ENCODE results near the gene SUCLG2.

SUCLG2 gene

DNA sequence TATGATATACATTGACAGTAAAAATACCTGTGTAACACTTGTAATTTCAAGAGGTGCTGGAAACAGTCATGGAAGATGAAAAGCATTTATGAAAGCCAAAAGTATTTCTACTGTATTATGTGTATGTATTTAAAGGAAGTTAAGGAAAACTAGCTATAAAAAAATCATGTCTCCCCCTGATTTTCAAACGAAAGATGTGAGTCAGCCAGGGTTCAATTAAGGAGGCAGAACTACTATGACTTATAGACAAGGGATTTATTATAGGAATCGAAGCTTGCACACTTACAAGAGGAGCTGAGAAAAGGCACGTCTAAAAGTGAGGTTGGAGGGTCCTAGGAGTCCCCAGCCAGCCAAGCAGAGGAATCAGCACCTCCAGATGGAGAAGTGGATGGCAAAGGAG is 119.4 kb downstream of the SUCLG2 start:
- TF ChIP-seq, protein P1, sequence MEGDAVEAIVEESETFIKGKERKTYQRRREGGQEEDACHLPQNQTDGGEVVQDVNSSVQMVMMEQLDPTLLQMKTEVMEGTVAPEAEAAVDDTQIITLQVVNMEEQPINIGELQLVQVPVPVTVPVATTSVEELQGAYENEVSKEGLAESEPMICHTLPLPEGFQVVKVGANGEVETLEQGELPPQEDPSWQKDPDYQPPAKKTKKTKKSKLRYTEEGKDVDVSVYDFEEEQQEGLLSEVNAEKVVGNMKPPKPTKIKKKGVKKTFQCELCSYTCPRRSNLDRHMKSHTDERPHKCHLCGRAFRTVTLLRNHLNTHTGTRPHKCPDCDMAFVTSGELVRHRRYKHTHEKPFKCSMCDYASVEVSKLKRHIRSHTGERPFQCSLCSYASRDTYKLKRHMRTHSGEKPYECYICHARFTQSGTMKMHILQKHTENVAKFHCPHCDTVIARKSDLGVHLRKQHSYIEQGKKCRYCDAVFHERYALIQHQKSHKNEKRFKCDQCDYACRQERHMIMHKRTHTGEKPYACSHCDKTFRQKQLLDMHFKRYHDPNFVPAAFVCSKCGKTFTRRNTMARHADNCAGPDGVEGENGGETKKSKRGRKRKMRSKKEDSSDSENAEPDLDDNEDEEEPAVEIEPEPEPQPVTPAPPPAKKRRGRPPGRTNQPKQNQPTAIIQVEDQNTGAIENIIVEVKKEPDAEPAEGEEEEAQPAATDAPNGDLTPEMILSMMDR (IDR thresholded peaks at IDR 0.05; ENCODE audit: low read depth, low read length), result no peak
- DNase-seq, result no peak

DNA sequence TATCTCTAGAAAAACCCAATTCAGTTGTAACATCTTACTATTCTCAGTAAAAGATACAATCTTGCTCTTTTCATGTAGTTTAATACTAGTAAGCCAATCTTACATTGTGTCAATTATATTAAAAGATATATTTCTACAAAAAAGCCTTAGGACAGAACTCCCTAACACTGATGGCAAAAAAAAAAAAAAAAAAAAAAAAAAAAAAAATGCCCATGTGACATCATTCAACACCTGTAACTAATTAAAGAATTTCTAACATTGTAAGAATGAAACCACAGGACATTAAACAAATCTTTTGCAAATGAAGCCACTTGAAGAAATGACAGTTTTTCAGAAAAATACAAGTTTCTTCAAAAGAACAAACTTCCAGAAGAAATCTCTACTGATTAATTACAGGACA is 119.8 kb downstream of the SUCLG2 start:
- TF ChIP-seq, protein P1 (IDR thresholded peaks at IDR 0.05; ENCODE audit: low read depth, low read length), result no peak
- H3K27ac ChIP-seq, result no peak overlapping the region
- H3K36me3 ChIP-seq, result no peaks in the 10 kb centered on the region
- no peak for DNase-seq
- no peaks in the 10 kb centered on the region for H3K9me3 ChIP-seq (ENCODE audit: severe bottlenecking)
- H3K27me3 ChIP-seq (ENCODE audit: insufficient read depth, low read depth, severe bottlenecking), result no peaks in the 10 kb centered on the region
- no peak overlapping the region for H3K4me3 ChIP-seq (ENCODE audit: low read depth, low read length)

More for the DNA sequence above, 119.4 kb downstream of the SUCLG2 start:
- H3K27me3 ChIP-seq (ENCODE audit: insufficient read depth, low read depth, severe bottlenecking), result no peaks in the 10 kb centered on the region
- no peak overlapping the region for H3K27ac ChIP-seq
- H3K36me3 ChIP-seq, result no peaks in the 10 kb centered on the region
- H3K9me3 ChIP-seq (ENCODE audit: severe bottlenecking), result no peaks in the 10 kb centered on the region
- H3K4me3 ChIP-seq (ENCODE audit: low read depth, low read length), result no peak overlapping the region

DNA sequence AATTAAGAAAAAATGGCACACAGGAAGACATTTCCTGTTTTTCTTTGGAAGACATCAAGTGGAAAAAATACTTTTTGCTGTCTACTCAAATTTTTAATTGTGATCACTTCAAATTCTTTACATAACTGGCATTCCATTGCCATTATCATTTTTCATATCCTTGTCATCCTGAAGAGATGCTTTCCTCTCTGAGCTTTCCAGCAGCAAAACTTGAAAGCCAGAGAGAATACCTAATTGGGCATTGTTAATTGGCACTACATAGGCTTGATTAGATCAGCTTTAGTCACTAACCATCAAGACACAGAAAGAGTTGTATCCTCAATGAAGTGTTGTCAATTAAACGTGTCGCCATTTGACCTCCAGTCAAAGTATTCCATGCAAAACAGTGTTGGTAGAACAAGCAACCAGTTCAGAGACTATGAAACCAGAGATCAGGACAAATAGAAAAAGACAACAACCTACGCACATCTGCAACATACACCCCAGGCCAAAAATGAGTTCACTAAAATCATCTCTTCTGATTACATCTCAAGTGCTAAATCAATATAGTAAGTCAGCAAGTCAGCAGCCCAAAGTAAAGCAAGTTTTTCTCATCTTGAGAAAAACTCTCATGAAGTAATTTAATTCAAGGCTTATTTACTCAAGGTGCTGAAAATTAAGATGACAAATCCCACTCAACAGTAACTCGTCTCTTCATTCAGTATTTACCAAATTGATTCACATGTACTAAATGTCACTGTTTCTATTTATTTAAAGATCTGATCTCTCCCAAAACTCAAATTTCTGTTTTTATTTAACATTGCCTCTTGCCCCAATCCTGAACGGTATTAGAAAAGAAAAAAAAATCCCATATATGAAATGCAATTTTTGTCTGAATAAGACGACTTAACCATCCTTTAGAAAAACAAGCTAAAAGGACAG is 123.0 kb downstream of the SUCLG2 start:
- Histone ChIP-seq H3K27ac (no peak overlapping the region), H3K4me3 (ENCODE audit: low read depth, low read length) (no peak overlapping the region), H3K36me3 (no peaks in the 10 kb centered on the region), H3K9me3 (ENCODE audit: severe bottlenecking) (no peaks in the 10 kb centered on the region), H3K27me3 (ENCODE audit: insufficient read depth, low read depth, severe bottlenecking) (no peaks in the 10 kb centered on the region)
- TF ChIP-seq, protein P1 (IDR thresholded peaks at IDR 0.05; ENCODE audit: low read depth, low read length), result no peak
- DNase-seq, result no peak

DNA sequence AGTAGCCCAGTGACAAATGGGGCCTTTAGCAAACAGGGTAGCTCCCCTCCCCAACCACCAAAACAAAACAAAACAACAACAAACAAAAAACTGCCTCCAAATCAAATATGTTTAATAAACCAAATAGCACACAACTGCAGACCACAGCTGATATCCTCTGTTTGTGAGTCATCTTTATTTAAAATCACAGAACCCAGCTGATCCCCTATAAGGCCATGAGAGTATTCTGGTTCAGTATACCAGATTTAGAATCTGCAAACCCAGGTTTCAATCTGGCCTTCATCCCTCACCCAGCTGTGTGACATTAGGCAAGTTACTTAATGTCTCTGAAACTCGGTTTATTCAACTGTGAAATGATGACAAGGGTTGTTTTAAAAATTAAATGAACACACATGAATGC is 124.5 kb downstream of the SUCLG2 start:
- Histone ChIP-seq H3K4me3 (ENCODE audit: low read depth, low read length) (no peak overlapping the region), H3K36me3 (no peaks in the 10 kb centered on the region), H3K27me3 (ENCODE audit: insufficient read depth, low read depth, severe bottlenecking) (no peaks in the 10 kb centered on the region), H3K9me3 (ENCODE audit: severe bottlenecking) (no peaks in the 10 kb centered on the region), H3K27ac (no peak overlapping the region)
- TF ChIP-seq, protein P1 (IDR thresholded peaks at IDR 0.05; ENCODE audit: low read depth, low read length), result no peak
- DNase-seq, result no peak

DNA sequence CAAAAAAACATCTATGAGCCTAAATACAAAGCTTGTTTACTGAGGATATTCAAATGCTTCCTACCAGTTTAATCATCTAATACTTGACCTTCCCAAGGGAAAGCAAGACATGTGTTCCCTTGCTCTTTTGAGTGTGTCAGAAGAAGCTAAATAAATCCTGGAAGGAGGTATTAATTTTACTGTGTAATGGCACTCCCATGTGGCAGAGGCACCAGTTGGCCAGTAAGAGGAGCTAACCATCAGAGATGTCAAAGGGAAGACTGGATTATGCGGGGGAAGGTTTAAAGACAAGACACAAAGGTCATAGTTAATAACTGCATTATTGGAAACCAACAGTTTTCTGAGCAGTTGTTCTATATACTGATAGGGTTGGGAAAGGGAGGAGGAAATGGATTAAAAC is 125.1 kb downstream of the SUCLG2 start:
- TF ChIP-seq, protein P1 (IDR thresholded peaks at IDR 0.05; ENCODE audit: low read depth, low read length), result 0 out of 2 replicates have a peak, but pooled peaks have one; percentile 40
- Histone ChIP-seq H3K27ac (no peak overlapping the region), H3K9me3 (ENCODE audit: severe bottlenecking) (no peaks in the 10 kb centered on the region), H3K4me3 (ENCODE audit: low read depth, low read length) (no peak overlapping the region), H3K27me3 (ENCODE audit: insufficient read depth, low read depth, severe bottlenecking) (no peaks in the 10 kb centered on the region), H3K36me3 (no peaks in the 10 kb centered on the region)
- DNase-seq, result peak; percentile 32

Data from WERI-Rb-1 (cell line).